Measurements from ENCODE around the gene GFM1. TPM values are rescaled to one million over a fixed set of nuclear protein-coding genes. Genes with fewer than 3 reads are reported as not detected.
A peak's percentile ranks its signal among the peaks of the same experiment; 100 is the strongest.

Gene GFM1
- total RNA-seq, 1 donor from 2014 or later, result 31.7 TPM

GRCh38 chr3:158701420-158702065, 57.2 kb downstream of the GFM1 start:
- intact Hi-C loops (cut with DNase I), result no loop called here
- TF ChIP-seq POLR2AphosphoS5 (IDR thresholded peaks at IDR 0.05; ENCODE audit: insufficient read depth in 1 of 2, low read depth in 1 of 2) (no peak), CTCF (IDR thresholded peaks at IDR 0.05) (no peak), POLR2A (IDR thresholded peaks at IDR 0.05) (no peak)
- Histone ChIP-seq H3K4me3 (no peak overlapping the region), H3K4me1 (no peaks in the 10 kb centered on the region), H3K27me3 (no peaks in the 10 kb centered on the region), H3K9me3 (no peaks in the 10 kb centered on the region), H3K36me3 (no peaks in the 10 kb centered on the region), H3K27ac (no peak overlapping the region)
- DNase-seq (ENCODE audit: extremely low spot score in 2 of 2), result no peak

- Histone ChIP-seq H3K36me3 (peaks cover 0 to under 1% of the 10 kb centered on the region in 2 donors), H3K27me3 (no peaks in the 10 kb centered on the region), H3K27ac (no peak overlapping the region), H3K4me3 (no peak overlapping the region), H3K4me1 (no peaks in the 10 kb centered on the region), H3K9me3 (no peaks in the 10 kb centered on the region)
- intact Hi-C loops (cut with DNase I), result no loop called here
- TF ChIP-seq POLR2A (IDR thresholded peaks at IDR 0.05) (no peak), CTCF (IDR thresholded peaks at IDR 0.05) (no peak), POLR2AphosphoS5 (IDR thresholded peaks at IDR 0.05; ENCODE audit: insufficient read depth in 1 of 2, low read depth in 1 of 2) (no peak)
- DNase-seq (ENCODE audit: extremely low spot score in 2 of 2), result no peak
These were observed 58.6 kb downstream of the GFM1 start for GRCh38 chr3:158702815-158703481.

- DNase-seq (ENCODE audit: extremely low spot score in 2 of 2), result no peak
- TF ChIP-seq POLR2AphosphoS5 (IDR thresholded peaks at IDR 0.05; ENCODE audit: insufficient read depth in 1 of 2, low read depth in 1 of 2), result no peak
- no peak for TF ChIP-seq POLR2A (IDR thresholded peaks at IDR 0.05)
- no peak for TF ChIP-seq CTCF (IDR thresholded peaks at IDR 0.05)
- no peaks in the 10 kb centered on the region for H3K4me1 ChIP-seq
- no peaks in the 10 kb centered on the region for H3K27me3 ChIP-seq
- no peak overlapping the region for H3K27ac ChIP-seq
- no peak overlapping the region for H3K4me3 ChIP-seq
- intact Hi-C loops (cut with DNase I), result no loop called here
- H3K9me3 ChIP-seq, result no peaks in the 10 kb centered on the region
- peaks cover 0 to 6% of the 10 kb centered on the region in 2 donors for H3K36me3 ChIP-seq
These were observed 59.2 kb downstream of the GFM1 start for GRCh38 chr3:158703566-158703965.

- no peak for DNase-seq (ENCODE audit: extremely low spot score in 2 of 2)
- intact Hi-C loops (cut with DNase I), result no loop called here
- Histone ChIP-seq H3K4me1 (peaks cover 25% of the 10 kb centered on the region), H3K4me3 (no peak overlapping the region), H3K27me3 (no peaks in the 10 kb centered on the region), H3K9me3 (no peaks in the 10 kb centered on the region), H3K36me3 (peaks cover 0 to 9% of the 10 kb centered on the region in 2 donors), H3K27ac (peak overlapping the region; percentile 74)
- TF ChIP-seq POLR2A (IDR thresholded peaks at IDR 0.05) (no peak), POLR2AphosphoS5 (IDR thresholded peaks at IDR 0.05; ENCODE audit: insufficient read depth in 1 of 2, low read depth in 1 of 2) (no peak), CTCF (IDR thresholded peaks at IDR 0.05) (no peak)
These were observed 65.3 kb downstream of the GFM1 start for GRCh38 chr3:158709666-158710083.

GRCh38 chr3:158710601-158711000, 66.3 kb downstream of the GFM1 start:
- TF ChIP-seq CTCF (IDR thresholded peaks at IDR 0.05), result no peak
- no peak for TF ChIP-seq POLR2A (IDR thresholded peaks at IDR 0.05)
- TF ChIP-seq POLR2AphosphoS5 (IDR thresholded peaks at IDR 0.05; ENCODE audit: insufficient read depth in 1 of 2, low read depth in 1 of 2), result no peak
- peak overlapping the region; percentile 74 for H3K27ac ChIP-seq
- H3K9me3 ChIP-seq, result no peaks in the 10 kb centered on the region

More at GRCh38 chr3:158710601-158711000, 66.3 kb downstream of the GFM1 start:
- Histone ChIP-seq H3K36me3 (peaks cover 0 to 9% of the 10 kb centered on the region in 2 donors), H3K4me3 (no peak overlapping the region), H3K27me3 (no peaks in the 10 kb centered on the region), H3K4me1 (peaks cover 25% of the 10 kb centered on the region)
- DNase-seq (ENCODE audit: extremely low spot score in 2 of 2), result no peak
- intact Hi-C loops (cut with DNase I), result no loop called here
